GM12878 (cell line): ENCODE results near the gene DCAF6. TPM values are rescaled to one million over a fixed set of nuclear protein-coding genes. Genes with fewer than 3 reads are reported as not detected.

Experiments used
- ATAC-seq: fragments of 200-7000 bp; cut with Tn5 transposase; 3 replicates; pipeline ENCODE4 v1.9.1; 2020; ENCODE audit warnings: mild to moderate bottlenecking, moderate library complexity
- BruUV-seq: library from RNA; stranded (reverse); fragments of 400-500 nt; replicated peaks from 2 replicates; lab custom pipeline; 2021; lab: Mats Ljungman, UMichigan
- CTCF ChIA-PET: fragments of 300-600 bp; sonication (Branson Sonifier 250); formaldehyde crosslinking; extraction: SDS; loops from one replicate; lab custom pipeline; 2021; ENCODE audit warnings: inconsistent platforms; lab: Yijun Ruan, JAX
- POLR2A ChIA-PET: fragments of 350-600 bp; formaldehyde crosslinking; extraction: SDS; loops from one replicate; lab custom pipeline; 2021; ENCODE audit warnings: inconsistent platforms; lab: Charles Lee
- RAD21 ChIA-PET: fragments of 300-600 bp; sonication (Branson Sonifier 250); formaldehyde crosslinking; loops from one replicate; lab custom pipeline; 2023; ENCODE audit warnings: antibody characterized with exemption; ENCODE audit not compliant: unreplicated experiment; lab: Charles Lee
- SMC1A ChIA-PET: fragments of 300-600 bp; sonication (Branson Sonifier 250); formaldehyde crosslinking; loops from one replicate; lab custom pipeline; 2023; ENCODE audit not compliant: unreplicated experiment, uncharacterized antibody; lab: Charles Lee
- DNase-seq: peaks from one replicate; pipeline ENCODE4 v3.0.0-alpha.2; 2011; ENCODE audit warnings: low read depth, low spot score
- FAIRE-seq: peaks from 3 replicates; lab custom pipeline; 2011; peaks lifted over from hg19 to GRCh38; lab: Jason Lieb, UNC
- H2AFZ ChIP-seq: 2 replicates; pipeline ENCODE4 v1.6.0; 2011; ENCODE audit warnings: low read depth, low read length, control low read depth; ENCODE audit not compliant: control insufficient read depth
- H3K27ac ChIP-seq: 2 replicates; pipeline ENCODE4 v1.5.1; 2011; ENCODE audit warnings: control low read depth; ENCODE audit not compliant: control insufficient read depth, insufficient read depth
- H3K27me3 ChIP-seq, 2 experiments: replicated peaks in 1 of 2; 2 replicates each; pipeline versions ENCODE4 v1.6.0 to v1.6.1; 2011; ENCODE audit warnings: low read length in 1 of 2; ENCODE audit not compliant: control insufficient read depth in 2 of 2, insufficient read depth in 2 of 2
- H3K36me3 ChIP-seq, 2 experiments: 2 replicates each; pipeline ENCODE4 v1.5.1; 2011; ENCODE audit warnings: low read length in 1 of 2; ENCODE audit not compliant: control insufficient read depth in 2 of 2, insufficient read depth in 2 of 2
- H3K4me1 ChIP-seq: 2 replicates; pipeline ENCODE4 v1.6.1; 2011; ENCODE audit warnings: mild to moderate bottlenecking, low read length, moderate library complexity, mixed read lengths; ENCODE audit not compliant: control insufficient read depth, insufficient read depth
- H3K4me2 ChIP-seq: 2 replicates; pipeline ENCODE4 v1.6.0; 2011; ENCODE audit warnings: control low read depth; ENCODE audit not compliant: control insufficient read depth, insufficient read depth
- H3K4me3 ChIP-seq: fragments of 200-600 bp; sonication (generic); 2 replicates; pipeline ENCODE4 v1.5.1; 2016
- H3K79me2 ChIP-seq: 2 replicates; pipeline ENCODE4 v1.6.0; 2011; ENCODE audit warnings: low read length; ENCODE audit not compliant: control insufficient read depth, insufficient read depth
- H3K9ac ChIP-seq: 2 replicates; pipeline ENCODE4 v1.8.0; 2011; ENCODE audit warnings: low read length, control low read depth, mixed read lengths; ENCODE audit not compliant: control insufficient read depth, insufficient read depth
- H3K9me3 ChIP-seq: replicated peaks from 3 replicates; pipeline ENCODE4 v1.5.1; 2011; ENCODE audit warnings: mild to moderate bottlenecking, low read length; ENCODE audit not compliant: control insufficient read depth, insufficient read depth
- H4K20me1 ChIP-seq: 2 replicates; pipeline ENCODE4 v1.6.0; 2011; ENCODE audit not compliant: control insufficient read depth, insufficient read depth
- BHLHE40 ChIP-seq, 2 experiments: fragments of 450-650 bp in 1 of 2; IDR thresholded peaks; 2 replicates each; pipeline ENCODE4 v1.6.1; 2011 to 2017; ENCODE audit warnings: low read depth in 2 of 2, borderline replicate concordance in 1 of 2, improper control_type of control experiment in 1 of 2, low read length in 1 of 2, mild to moderate bottlenecking in 1 of 2
- CREM ChIP-seq: IDR thresholded peaks from 2 replicates; pipeline ENCODE4 v1.6.1; 2014; ENCODE audit warnings: antibody characterized with exemption, low read depth
- ETV6 ChIP-seq, 2 experiments: fragments of 450-650 bp in 1 of 2; IDR thresholded peaks in 1 of 2; conservative IDR thresholded peaks in 1 of 2; 2 replicates each; pipeline ENCODE4 v1.6.1; 2014; ENCODE audit warnings: antibody characterized with exemption in 1 of 2, borderline replicate concordance in 1 of 2, low read depth in 1 of 2, mild to moderate bottlenecking in 1 of 2, moderate library complexity in 1 of 2
- HDGF ChIP-seq: fragments of 450-650 bp; IDR thresholded peaks from 2 replicates; pipeline ENCODE4 v1.6.1; 2016; ENCODE audit warnings: antibody characterized with exemption
- JUNB ChIP-seq: IDR thresholded peaks from 2 replicates; pipeline ENCODE4 v1.6.1; 2016; ENCODE audit warnings: antibody characterized with exemption, mild to moderate bottlenecking
- NR2F1 ChIP-seq: fragments of 450-650 bp; conservative IDR thresholded peaks from 2 replicates; pipeline ENCODE4 v1.6.1; 2017; ENCODE audit warnings: mild to moderate bottlenecking
- PML ChIP-seq: IDR thresholded peaks from 2 replicates; pipeline ENCODE4 v1.6.1; 2012; ENCODE audit warnings: low read length, inconsistent platforms
- RUNX3 ChIP-seq: IDR thresholded peaks from 2 replicates; pipeline ENCODE4 v1.6.1; 2012; ENCODE audit warnings: low read length, inconsistent platforms
- TARDBP ChIP-seq: IDR thresholded peaks from 2 replicates; pipeline ENCODE4 v1.6.1; 2016; ENCODE audit warnings: borderline replicate concordance
- WGBS: methylation state at CpG from one replicate; pipeline ENCODE4 v1.1.6; 2016; ENCODE audit warnings: low lambda C conversion rate; ENCODE audit not compliant: insufficient replicate concordance, insufficient coverage; ENCODE audit errors: missing lambda C conversion rate; 5-methylcytosine and 5-hydroxymethylcytosine counted together
- in situ Hi-C: fragments of 300-500 bp; cut with MboI; formaldehyde crosslinking; loops from 9 replicates; pipeline ENCODE4 v1.14.3; 2018; ENCODE audit warnings: mixed read lengths
- intact Hi-C: fragments of 100-400 bp; cut with micrococcal nuclease; formaldehyde crosslinking; loops from one replicate; pipeline ENCODE4 v1.14.2; 2022; ENCODE audit not compliant: unreplicated experiment
- polyA plus RNA-seq, 11 experiments: library from polyadenylated mRNA; depleted of rRNA in 4 of 11; unstranded in 6 of 11; stranded (reverse) in 5 of 11; fragments of >200 nt; fragmentation: Nextera tagmentation in 4 of 11; fragmentation: Illumina TruSeq in 1 of 11; extraction: Ambion mirVana in 4 of 11; extraction: Trizol in 1 of 11; gene quantifications; 1 replicate in 1 of 11; 2 replicates in 10 of 11; pipeline versions ENCODE4 v1.2.1 to v1.2.3, GENCODE V29; 2011 to 2016; ENCODE audit warnings: inconsistent platforms in 2 of 11, missing spikeins in 2 of 11, low read depth in 1 of 11
- total RNA-seq, 4 experiments: library from RNA; depleted of rRNA in 3 of 4; stranded (reverse); fragments of >200 nt in 3 of 4; fragmentation: Illumina TruSeq in 1 of 4; extraction: Trizol in 1 of 4; gene quantifications; 2 replicates each; pipeline versions ENCODE4 v1.2.1 to v1.2.3, GENCODE V29; 2013 to 2021
- TF ChIP-seq, protein P1 (sequence below): fragments of 450-650 bp; IDR thresholded peaks from 2 replicates; pipeline ENCODE4 v1.6.1; 2017; ENCODE audit warnings: mild to moderate bottlenecking, low read depth, inconsistent platforms; ENCODE audit not compliant: poor library complexity, severe bottlenecking
- TF ChIP-seq, protein P2 (sequence below): fragments of 450-650 bp; IDR thresholded peaks from 2 replicates; pipeline ENCODE4 v1.6.1; 2014; ENCODE audit warnings: mild to moderate bottlenecking

Gene DCAF6
- total and polyA plus RNA-seq, 10 of the 15 experiments (the other 5 are each of a cell fraction or from before 2014, with no cell fraction given), result 11.4 to 62.7 (median 33.0) TPM

DNA sequence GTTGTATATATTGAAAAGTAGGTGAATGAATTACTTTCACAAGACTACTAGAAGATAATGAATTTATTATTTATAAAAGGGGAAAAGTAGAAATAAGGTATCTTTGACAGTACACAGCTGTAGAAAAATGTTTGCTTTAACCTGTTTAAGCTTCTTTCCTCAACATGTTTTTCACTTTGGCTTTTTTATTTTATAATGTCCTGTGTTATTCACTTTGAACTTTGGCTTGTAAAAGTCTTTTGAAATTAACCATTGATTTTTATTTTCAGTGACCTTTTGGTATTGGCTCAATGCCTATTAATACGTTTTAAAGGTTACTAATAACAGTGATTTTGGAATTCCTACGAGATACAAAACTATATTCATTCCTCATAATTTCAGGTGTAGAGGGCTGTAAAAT, 58.1 kb downstream of the DCAF6 start (continued):
- TF ChIP-seq RUNX3, result no peak
- no peak for TF ChIP-seq ETV6 (conservative IDR thresholded peaks at IDR 0.05 in 1 of 2, IDR thresholded peaks at IDR 0.05 in 1 of 2; ENCODE audit: borderline replicate concordance in 1 of 2, low read depth in 1 of 2)
- no peak for TF ChIP-seq PML
- TF ChIP-seq TARDBP, result no peak
- TF ChIP-seq, all 136 proteins: peak for 0

DNA sequence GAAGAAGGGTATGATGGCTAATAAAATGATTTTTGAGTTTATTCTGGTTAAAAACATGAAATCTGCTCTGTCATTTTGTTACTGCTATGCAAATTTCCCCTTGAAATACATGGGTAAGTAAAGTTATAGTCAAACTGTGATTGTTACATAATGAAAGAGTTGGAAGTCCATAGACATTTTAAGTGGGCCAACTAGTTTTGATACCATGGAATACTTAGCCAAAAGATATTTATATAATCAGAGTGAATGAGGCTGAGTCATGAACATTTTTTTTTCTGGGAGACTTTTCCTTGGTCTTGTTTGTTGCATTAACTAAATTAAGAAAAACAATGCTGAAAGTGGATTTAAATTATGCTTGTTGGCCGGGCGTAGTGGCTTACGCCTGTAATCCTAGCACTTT, 58.6 kb downstream of the DCAF6 start:
- Histone ChIP-seq H3K4me1 (no peaks in the 10 kb centered on the region; the same call in 1 of the 2 replicates), H3K36me3 (peaks cover 2 to 21% of the 10 kb centered on the region in 2 experiments; a peak in 3 of 4 replicates), H3K27ac (no peak overlapping the region), H3K27me3 (no peaks in the 10 kb centered on the region), H4K20me1 (no peaks in the 10 kb centered on the region), H3K4me3 (no peak overlapping the region), H2AFZ (no peak overlapping the region), H3K4me2 (no peak overlapping the region), H3K79me2 (no peaks in the 10 kb centered on the region), H3K9me3 (no peaks in the 10 kb centered on the region), H3K9ac (no peak overlapping the region)
- ChIA-PET SMC1A (interaction anchor here (0.7 to 1.4 kb wide), 2 partner anchors 59 to 1007 kb away, joined by 3 read pairs; partner anchors contain the start of gene DCAF6), POLR2A (interaction anchor here (0.6 kb wide), 1 partner anchor 833 kb away, joined by 3 read pairs; no protein-coding TSS in a partner anchor), RAD21 (no interaction called here), CTCF (no interaction called here)
- no peak for DNase-seq
- BruUV-seq, result no TSS peak
- ATAC-seq, result no peak
- no peak for TF ChIP-seq HDGF
- TF ChIP-seq JUNB, result peak; percentile 42
- intact Hi-C loops, result no loop called here
- no peak for FAIRE-seq
- WGBS, result 100% methylated on average over 3 of the region's 3 CpGs
- in situ Hi-C loops, result no loop called here

DNA sequence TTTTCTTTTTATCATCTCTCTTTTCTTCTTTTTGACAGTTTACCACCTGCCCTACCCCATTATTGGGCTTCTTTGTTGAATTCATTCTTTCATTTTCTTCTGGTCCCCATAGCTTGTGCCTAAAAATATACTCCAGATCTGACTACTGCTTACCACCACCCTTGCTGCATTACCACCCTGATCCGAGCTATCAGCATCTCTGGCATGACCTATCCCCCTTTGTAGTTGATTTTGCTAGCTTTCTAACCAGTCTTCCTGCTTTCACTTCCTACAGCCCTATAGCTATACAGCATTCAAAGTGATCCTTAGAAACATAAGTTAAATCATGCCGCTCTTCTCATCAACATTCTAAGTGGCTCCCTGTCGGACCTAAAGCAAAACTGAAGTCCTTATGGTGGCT, 59.8 kb downstream of the DCAF6 start:
- Histone ChIP-seq H3K9ac (no peak overlapping the region), H3K27me3 (no peaks in the 10 kb centered on the region), H3K4me2 (no peak overlapping the region), H3K27ac (no peak overlapping the region), H2AFZ (no peak overlapping the region), H4K20me1 (no peaks in the 10 kb centered on the region), H3K36me3 (peaks cover 2 to 21% of the 10 kb centered on the region in 2 experiments; a peak in 3 of 4 replicates), H3K4me1 (no peaks in the 10 kb centered on the region; the same call in 1 of the 2 replicates), H3K79me2 (no peaks in the 10 kb centered on the region), H3K9me3 (no peaks in the 10 kb centered on the region), H3K4me3 (no peak overlapping the region)
- FAIRE-seq (peak; percentile 64), DNase-seq (peak; percentile 8), ATAC-seq (peak; percentile 68)
- RAD21 ChIA-PET, result no interaction called here
- no TSS peak for BruUV-seq
- CTCF ChIA-PET, result no interaction called here
- SMC1A ChIA-PET, result interaction anchor here (0.6 to 0.7 kb wide), 3 partner anchors 36 to 153 kb away, joined by 3 read pairs; no protein-coding TSS in a partner anchor
- in situ Hi-C loops (no loop called here), intact Hi-C loops (no loop called here)
- TF ChIP-seq, protein P1, sequence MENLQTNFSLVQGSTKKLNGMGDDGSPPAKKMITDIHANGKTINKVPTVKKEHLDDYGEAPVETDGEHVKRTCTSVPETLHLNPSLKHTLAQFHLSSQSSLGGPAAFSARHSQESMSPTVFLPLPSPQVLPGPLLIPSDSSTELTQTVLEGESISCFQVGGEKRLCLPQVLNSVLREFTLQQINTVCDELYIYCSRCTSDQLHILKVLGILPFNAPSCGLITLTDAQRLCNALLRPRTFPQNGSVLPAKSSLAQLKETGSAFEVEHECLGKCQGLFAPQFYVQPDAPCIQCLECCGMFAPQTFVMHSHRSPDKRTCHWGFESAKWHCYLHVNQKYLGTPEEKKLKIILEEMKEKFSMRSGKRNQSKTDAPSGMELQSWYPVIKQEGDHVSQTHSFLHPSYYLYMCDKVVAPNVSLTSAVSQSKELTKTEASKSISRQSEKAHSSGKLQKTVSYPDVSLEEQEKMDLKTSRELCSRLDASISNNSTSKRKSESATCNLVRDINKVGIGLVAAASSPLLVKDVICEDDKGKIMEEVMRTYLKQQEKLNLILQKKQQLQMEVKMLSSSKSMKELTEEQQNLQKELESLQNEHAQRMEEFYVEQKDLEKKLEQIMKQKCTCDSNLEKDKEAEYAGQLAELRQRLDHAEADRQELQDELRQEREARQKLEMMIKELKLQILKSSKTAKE, result no peak
- TF ChIP-seq BHLHE40 (IDR thresholded peaks at IDR 0.05; ENCODE audit: borderline replicate concordance in 1 of 2, low read depth in 2 of 2, low read length in 1 of 2), result no peak
- TF ChIP-seq JUNB, result peak; percentile 43; the same call in 1 of the 2 replicates
- no peak for TF ChIP-seq CREM
- no peak for TF ChIP-seq NR2F1
- TF ChIP-seq, protein P2, sequence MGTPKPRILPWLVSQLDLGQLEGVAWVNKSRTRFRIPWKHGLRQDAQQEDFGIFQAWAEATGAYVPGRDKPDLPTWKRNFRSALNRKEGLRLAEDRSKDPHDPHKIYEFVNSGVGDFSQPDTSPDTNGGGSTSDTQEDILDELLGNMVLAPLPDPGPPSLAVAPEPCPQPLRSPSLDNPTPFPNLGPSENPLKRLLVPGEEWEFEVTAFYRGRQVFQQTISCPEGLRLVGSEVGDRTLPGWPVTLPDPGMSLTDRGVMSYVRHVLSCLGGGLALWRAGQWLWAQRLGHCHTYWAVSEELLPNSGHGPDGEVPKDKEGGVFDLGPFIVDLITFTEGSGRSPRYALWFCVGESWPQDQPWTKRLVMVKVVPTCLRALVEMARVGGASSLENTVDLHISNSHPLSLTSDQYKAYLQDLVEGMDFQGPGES, result no peak
- POLR2A ChIA-PET, result no interaction called here
- 48% methylated on average over 3 of the region's 3 CpGs for WGBS
